Measurements from ENCODE around the gene LKAAEAR1. TPM values are rescaled to one million over a fixed set of nuclear protein-coding genes. Genes with fewer than 3 reads are reported as not detected.

Gene LKAAEAR1
- 0.14 TPM in 1 of 2 replicates, not detected in the other for polyA plus RNA-seq (2011; rRNA removed)
- polyA plus RNA-seq (2012; cell fraction: cytosol; rRNA removed) = 1.6 and 2.3 TPM in 2 replicates
- 1.1 and 2.2 TPM in 2 replicates for polyA plus RNA-seq (2012; cell fraction: nucleus; rRNA removed)
- 0.49 to 0.60 TPM (median 0.56 TPM) in 3 replicates for polyA plus RNA-seq (2017; fragmentation: RNase III; extraction: RNeasy Plus Mini Kit Qiagen cat#74134 plus additional on column Dnase treatment)
- not detected in 2 replicates for polyA minus RNA-seq (2011; rRNA and poly(A)+ RNA removed)

- Histone ChIP-seq H3K9me3 (no peaks in the 10 kb centered on the region), H3K4me2 (peak within 1 kb of the TSS; percentile 99), H3K27ac (peak within 1 kb of the TSS; percentile 77 to 86), H3K4me1 (peaks cover 14% of the 10 kb centered on the region), H3K4me3 (peak within 1 kb of the TSS; percentile 71)
- ChIA-PET CTCF (interaction anchor here (0.7 to 9.1 kb wide), 26 partner anchors 9 to 547 kb away, joined by 3 to 121 read pairs (median 4); partner anchors contain the start of genes PTK6 and SAMD10), POLR2A (interaction anchor here (0.9 to 1.7 kb wide), 3 partner anchors 22 to 564 kb away, joined by 4 read pairs; partner anchors contain the start of genes PPDPF and TCEA2)
- peak; percentile 3 to 6; a peak in 4 of 6 replicates for ATAC-seq
- no peak for FAIRE-seq
- DNase-seq (ENCODE audit: low read depth in 1 of 2, low spot score in 1 of 2) = no peak
- WGBS (ENCODE audit: missing lambda C conversion rate) = 60% methylated on average over 16 of the region's 86 CpGs
- TF ChIP-seq MAFK (IDR thresholded peaks at IDR 0.05; ENCODE audit: partially characterized antibody) = no peak
- no peak for TF ChIP-seq EHMT2 (IDR thresholded peaks at IDR 0.05; ENCODE audit: low read depth)
- no peak for TF ChIP-seq SMC3 (IDR thresholded peaks at IDR 0.05)
- TF ChIP-seq CTCF (IDR thresholded peaks at IDR 0.05) = no peak; the same call in 2 of the 3 replicates
- TF ChIP-seq PBX3 (IDR thresholded peaks at IDR 0.05) = no peak
- TF ChIP-seq JUN (IDR thresholded peaks at IDR 0.05) = peak in 1 of 2 experiments; percentile 31; a peak in 1 of 5 replicates
- no peak for TF ChIP-seq EP300 (IDR thresholded peaks at IDR 0.05)
- TF ChIP-seq RNF2 (IDR thresholded peaks at IDR 0.05; ENCODE audit: borderline replicate concordance, low read depth) = no peak
- TF ChIP-seq RAD21 (conservative IDR thresholded peaks at IDR 0.05 in 1 of 2, IDR thresholded peaks at IDR 0.05 in 1 of 2) = peak in 1 of 2 experiments; percentile 4; a peak in 1 of 5 replicates
- TF ChIP-seq KDM1A (IDR thresholded peaks at IDR 0.05; ENCODE audit: low read depth) = no peak
- TF ChIP-seq MAX (IDR thresholded peaks at IDR 0.05) = 0 out of 2 replicates have a peak, but pooled peaks have one; percentile 13
- TF ChIP-seq FOSB (CRISPR knock-in tag; IDR thresholded peaks at IDR 0.05) = no peak
- TF ChIP-seq MAZ (IDR thresholded peaks at IDR 0.05; ENCODE audit: borderline replicate concordance, low read depth, low read length) = no peak
- TF ChIP-seq HOXA7 (CRISPR knock-in tag; IDR thresholded peaks at IDR 0.05) = no peak
- TF ChIP-seq PHF8 (IDR thresholded peaks at IDR 0.05; ENCODE audit: borderline replicate concordance, low read depth) = peak; percentile 39; the same call in 1 of the 2 replicates
- no peak for TF ChIP-seq TP53 (CRISPR knock-in tag; IDR thresholded peaks at IDR 0.05)
- no peak for TF ChIP-seq TFCP2L1 (CRISPR knock-in tag; IDR thresholded peaks at IDR 0.05)
- TF ChIP-seq FOXS1 (CRISPR knock-in tag; IDR thresholded peaks at IDR 0.05) = no peak
These were observed at the start of gene LKAAEAR1 for GRCh38 chr20:64083804-64084684. TSS of gene LKAAEAR1 (minus strand) at chr20:64084398. CDS start at chr20:64084219, 179 bp downstream.

GRCh38 chr20:64131406-64131805, 47.2 kb upstream of the LKAAEAR1 start:
- WGBS (ENCODE audit: missing lambda C conversion rate) = 0% methylated on average over 4 of the region's 4 CpGs

More at GRCh38 chr20:64131406-64131805, 47.2 kb upstream of the LKAAEAR1 start:
- no peak overlapping the region for H3K27ac ChIP-seq
- POLR2A ChIA-PET = no interaction called here
- CTCF ChIA-PET = interaction anchor here (0.7 to 1.0 kb wide), 4 partner anchors 11 to 50 kb away, joined by 3 to 7 read pairs (median 3); no protein-coding TSS in a partner anchor
- FAIRE-seq (no peak), ATAC-seq (peak; percentile 100), DNase-seq (ENCODE audit: low read depth in 1 of 2, low spot score in 1 of 2) (peak; percentile 68 to 81)
- no peaks in the 10 kb centered on the region for H3K4me1 ChIP-seq
- peaks cover 10% of the 10 kb centered on the region for H3K9me3 ChIP-seq
- H3K4me3 ChIP-seq = no peak overlapping the region
- no peak overlapping the region for H3K4me2 ChIP-seq
- TF ChIP-seq RAD21 (conservative IDR thresholded peaks at IDR 0.05 in 1 of 2, IDR thresholded peaks at IDR 0.05 in 1 of 2) (peak; percentile 33 to 48; a peak in 3 of 5 replicates), SMC3 (IDR thresholded peaks at IDR 0.05) (0 out of 3 replicates have a peak, but pooled peaks have one; percentile 33), MYC (IDR thresholded peaks at IDR 0.05; ENCODE audit: borderline replicate concordance, low read length) (0 out of 2 replicates have a peak, but pooled peaks have one; percentile 28), MAX (IDR thresholded peaks at IDR 0.05) (peak; percentile 24; the same call in 1 of the 2 replicates), HES2 (IDR thresholded peaks at IDR 0.05) (no peak), EHMT2 (IDR thresholded peaks at IDR 0.05; ENCODE audit: low read depth) (no peak), CHD4 (IDR thresholded peaks at IDR 0.05; ENCODE audit: borderline replicate concordance) (no peak), CTCF (IDR thresholded peaks at IDR 0.05) (peak; percentile 38; the same call in 2 of the 3 replicates)

Data from A549 (cell line).